PC-3 (cell line): Measurements from ENCODE around the gene ATP6V1G3.

Experiments
- EZH2 ChIP-seq: fragments of 300-600 bp; sonication (generic); IDR thresholded peaks from one replicate; pipeline ENCODE4 v1.6.1; 2017; ENCODE audit warnings: antibody characterized with exemption, mild to moderate bottlenecking, low read length; ENCODE audit not compliant: unreplicated experiment
- TF ChIP-seq, protein P1 (sequence below): fragments of 300-600 bp; sonication (generic); conservative IDR thresholded peaks from 2 replicates; pipeline ENCODE4 v1.5.1; 2017; ENCODE audit warnings: antibody characterized with exemption, low read depth, mild to moderate bottlenecking, low read length

DNA sequence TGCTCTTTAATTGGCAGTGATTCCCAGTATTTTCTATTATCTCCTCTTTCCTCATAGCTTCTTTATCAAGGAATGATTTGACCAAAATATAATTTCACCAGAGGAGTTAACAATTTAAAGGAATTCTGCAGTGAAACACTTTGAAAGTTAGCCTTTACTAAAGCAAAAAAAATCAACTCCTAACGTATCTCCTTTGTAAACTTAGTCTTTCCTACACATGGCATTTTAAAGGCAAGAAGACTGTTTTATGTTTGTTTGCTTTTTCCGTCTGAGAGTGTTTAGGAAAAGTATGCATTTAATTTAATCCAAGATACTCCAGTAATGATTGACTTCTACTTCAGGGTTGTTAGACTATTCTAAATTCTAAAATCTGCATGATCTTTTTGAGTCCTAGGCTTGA lies 15.9 kb downstream of the ATP6V1G3 start:
- no peak for TF ChIP-seq EZH2
- TF ChIP-seq, protein P1, sequence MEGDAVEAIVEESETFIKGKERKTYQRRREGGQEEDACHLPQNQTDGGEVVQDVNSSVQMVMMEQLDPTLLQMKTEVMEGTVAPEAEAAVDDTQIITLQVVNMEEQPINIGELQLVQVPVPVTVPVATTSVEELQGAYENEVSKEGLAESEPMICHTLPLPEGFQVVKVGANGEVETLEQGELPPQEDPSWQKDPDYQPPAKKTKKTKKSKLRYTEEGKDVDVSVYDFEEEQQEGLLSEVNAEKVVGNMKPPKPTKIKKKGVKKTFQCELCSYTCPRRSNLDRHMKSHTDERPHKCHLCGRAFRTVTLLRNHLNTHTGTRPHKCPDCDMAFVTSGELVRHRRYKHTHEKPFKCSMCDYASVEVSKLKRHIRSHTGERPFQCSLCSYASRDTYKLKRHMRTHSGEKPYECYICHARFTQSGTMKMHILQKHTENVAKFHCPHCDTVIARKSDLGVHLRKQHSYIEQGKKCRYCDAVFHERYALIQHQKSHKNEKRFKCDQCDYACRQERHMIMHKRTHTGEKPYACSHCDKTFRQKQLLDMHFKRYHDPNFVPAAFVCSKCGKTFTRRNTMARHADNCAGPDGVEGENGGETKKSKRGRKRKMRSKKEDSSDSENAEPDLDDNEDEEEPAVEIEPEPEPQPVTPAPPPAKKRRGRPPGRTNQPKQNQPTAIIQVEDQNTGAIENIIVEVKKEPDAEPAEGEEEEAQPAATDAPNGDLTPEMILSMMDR: no peak
